Kidney epithelial cell (primary cell): ENCODE results near the gene ASAH2B. TPM values are rescaled to one million over a fixed set of nuclear protein-coding genes. Genes with fewer than 3 reads are reported as not detected.

Experiments used
- total RNA-seq: library from RNA; depleted of rRNA; stranded (reverse); fragments of >200 nt; gene quantifications from 2 replicates; pipeline ENCODE4 v1.2.3, GENCODE V29; 2015

ASAH2B gene
- total RNA-seq, 1 donor from 2014 or later: 11.2 TPM

Other genes starting within 250 kb of the ASAH2B start
- gene SGMS1, start 116.0 kb upstream of the ASAH2B start, total RNA-seq: 27.0 and 45.7 TPM in 2 replicates
- not detected in 2 replicates for gene A1CF, start 145.7 kb downstream of the ASAH2B start, total RNA-seq